NT2/D1 (cell line): ENCODE measurements around the gene ARID1B.

Experiments
- SUZ12 ChIP-seq: IDR thresholded peaks from 2 replicates; pipeline ENCODE4 v1.6.1; 2011; ENCODE audit not compliant: insufficient read length, insufficient read depth; ENCODE audit errors: extremely low read depth
- YY1 ChIP-seq: IDR thresholded peaks from 2 replicates; pipeline ENCODE4 v1.6.1; 2011; ENCODE audit not compliant: insufficient read length, insufficient read depth
- ZNF274 ChIP-seq: IDR thresholded peaks from 2 replicates; pipeline ENCODE4 v1.6.1; 2011; ENCODE audit warnings: mild to moderate bottlenecking, low read depth, low read length

DNA sequence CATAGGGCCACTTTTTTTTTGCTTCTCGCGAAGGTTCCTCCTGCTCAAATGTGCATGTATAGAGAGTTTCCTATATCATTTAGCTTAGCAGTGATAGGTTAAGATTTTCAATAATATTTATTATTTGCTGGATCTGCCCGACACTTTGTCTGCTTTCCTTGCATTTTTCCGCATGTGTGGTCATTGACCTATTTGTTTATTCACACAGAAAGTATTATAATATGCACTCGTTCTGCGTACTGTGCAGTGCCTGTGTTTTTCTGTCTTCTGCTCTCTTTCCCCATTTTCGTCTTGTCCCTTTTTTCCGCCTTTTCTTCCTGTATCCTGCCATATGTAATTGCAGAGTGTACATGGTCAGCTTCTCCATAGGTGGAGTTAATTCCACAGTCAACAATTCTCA lies 290.3 kb downstream of the ARID1B start:
- TF ChIP-seq YY1 (no peak), ZNF274 (no peak), SUZ12 (no peak)
